SW480 (cell line): ENCODE results near the gene CRMP1.
"Not testable (repeated sequence)": the region's sequence is repeated elsewhere in the genome, so short reads cannot be mapped to it uniquely, and the experiment has no call there.

ENCODE experiments used
- DNase-seq: peaks from one replicate; pipeline ENCODE4 v3.0.0-alpha.2; 2016; ENCODE audit warnings: low spot score

CRMP1 gene

DNA sequence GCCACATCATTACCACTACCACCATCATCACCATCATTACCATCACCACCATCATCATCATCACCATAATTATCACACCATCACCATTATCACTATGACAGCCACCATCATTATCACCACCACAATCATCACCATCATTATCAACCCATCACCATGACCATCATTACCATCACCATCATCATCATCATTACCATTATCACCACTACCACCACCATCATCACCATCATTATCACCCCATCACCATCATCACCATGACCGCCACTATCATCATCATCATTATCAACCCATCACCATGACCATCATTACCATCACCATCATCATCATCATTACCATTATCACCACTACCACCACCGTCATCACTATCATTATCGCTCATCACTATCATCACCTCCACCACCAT, 36.5 kb downstream of the CRMP1 start:
- DNase-seq = not testable (repeated sequence)

- DNase-seq = no peak
Measured at GRCh38 chr4:5854929-5855328, 38.0 kb downstream of the CRMP1 start.

DNA sequence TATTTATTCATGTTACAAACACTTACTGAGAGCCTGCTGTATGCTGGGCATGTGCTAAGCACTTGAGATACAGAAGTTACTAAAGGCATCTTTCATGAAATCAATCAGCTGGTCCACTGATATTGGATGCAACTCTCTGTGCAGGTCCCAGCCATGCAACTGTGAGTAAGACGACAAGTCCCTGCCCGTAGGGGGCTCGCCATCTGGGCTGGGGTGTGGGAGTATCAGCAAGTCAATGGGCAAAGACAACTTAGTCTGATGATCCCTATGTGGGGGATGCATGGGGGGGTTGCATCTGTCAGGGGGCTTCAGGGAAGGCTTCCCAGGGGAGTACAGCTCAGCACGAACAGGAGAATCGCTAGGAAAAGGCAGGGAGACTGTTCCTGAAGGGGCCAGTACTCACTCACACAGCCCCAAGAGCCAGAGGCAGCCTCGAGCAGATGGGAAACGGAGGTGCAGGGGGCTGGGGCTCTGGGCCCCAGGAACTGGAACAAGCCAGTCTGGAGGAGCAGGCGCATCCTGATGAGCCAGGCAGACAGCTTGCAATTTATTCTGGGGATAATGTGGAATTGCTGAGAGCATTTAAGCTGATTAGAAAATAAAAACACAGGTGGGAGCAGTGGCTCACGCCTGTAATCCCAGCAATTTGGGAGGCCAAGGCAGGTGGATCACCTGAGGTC, 40.2 kb downstream of the CRMP1 start:
- no peak for DNase-seq

DNA sequence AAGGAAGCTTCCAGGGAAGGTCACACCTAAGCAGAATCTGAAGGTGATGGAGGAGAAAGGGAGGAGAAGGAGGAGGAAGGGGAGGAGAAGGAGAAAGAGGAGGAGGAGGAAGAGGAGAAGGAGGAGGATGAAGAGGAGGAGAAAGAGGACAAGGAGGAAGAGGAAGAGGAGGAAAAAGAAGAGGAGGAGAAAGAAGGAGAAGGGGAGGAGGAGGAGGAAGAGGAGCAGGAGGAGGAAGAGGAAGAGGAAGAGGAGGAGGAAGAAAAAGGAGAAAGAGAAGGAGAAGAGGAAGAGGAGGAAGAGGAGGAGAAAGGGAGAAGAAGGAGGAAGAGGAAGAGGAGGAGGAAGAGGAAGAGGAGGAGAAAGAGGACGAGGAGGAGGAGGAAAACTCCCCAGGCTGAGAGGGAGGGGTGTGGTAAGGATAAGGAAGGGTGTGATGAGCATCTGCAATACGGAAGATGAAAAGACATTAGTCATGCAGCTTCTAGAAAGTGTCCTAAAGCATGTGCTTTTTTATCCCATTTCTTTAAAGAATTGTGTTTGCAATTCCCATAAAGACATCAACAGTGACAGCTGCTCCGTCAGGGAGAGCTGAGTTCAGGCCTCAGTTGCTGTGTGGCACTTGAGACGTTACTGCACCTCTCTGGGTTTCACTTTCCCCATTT, 41.1 kb downstream of the CRMP1 start:
- no peak for DNase-seq

GRCh38 chr4:5845035-5845905, 47.6 kb downstream of the CRMP1 start:
- no peak for DNase-seq

DNA sequence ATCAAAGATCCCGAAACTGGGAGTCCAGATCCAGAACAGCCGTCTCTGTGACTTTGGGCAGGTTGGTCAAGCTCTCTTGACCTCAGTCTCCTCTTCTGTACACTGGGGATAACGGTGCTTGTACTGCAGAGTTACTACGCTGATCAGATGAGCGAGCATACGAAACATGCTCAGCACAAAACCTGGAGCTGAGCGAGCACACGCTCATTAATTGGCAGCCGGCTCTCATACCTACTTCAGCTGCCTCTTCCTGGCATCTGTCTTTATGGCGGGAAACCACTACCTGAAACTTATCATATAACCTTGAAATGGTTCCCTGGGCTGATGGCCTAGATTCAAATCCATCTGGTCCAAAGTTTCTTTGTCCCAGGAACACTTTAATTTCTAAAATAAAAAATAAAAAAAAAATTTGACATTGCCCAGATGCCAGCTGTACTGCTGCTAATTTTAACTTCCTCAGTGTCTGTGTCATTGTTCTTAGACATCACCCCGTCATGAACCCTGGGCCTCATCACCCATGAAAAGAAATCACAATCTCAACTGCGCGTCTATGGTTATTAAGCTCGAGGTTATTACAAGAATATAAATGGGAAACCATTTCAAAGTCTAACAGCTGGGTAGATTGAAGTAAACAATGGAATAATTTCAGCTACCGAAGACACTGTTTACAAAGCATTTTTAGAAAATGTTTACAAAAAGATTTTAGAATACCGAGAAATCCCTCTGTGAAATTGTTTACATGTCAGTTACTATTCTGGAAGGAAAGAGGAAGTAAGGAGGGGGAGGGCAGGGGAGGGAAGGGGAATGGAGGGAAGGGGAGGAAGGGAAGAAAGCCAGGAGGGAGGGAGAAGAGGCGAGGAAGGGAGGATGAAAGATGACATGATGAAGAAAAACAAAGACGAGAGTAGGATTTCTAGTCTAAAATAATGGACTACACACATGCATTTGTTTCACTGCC, 49.0 kb downstream of the CRMP1 start:
- DNase-seq = no peak

DNA sequence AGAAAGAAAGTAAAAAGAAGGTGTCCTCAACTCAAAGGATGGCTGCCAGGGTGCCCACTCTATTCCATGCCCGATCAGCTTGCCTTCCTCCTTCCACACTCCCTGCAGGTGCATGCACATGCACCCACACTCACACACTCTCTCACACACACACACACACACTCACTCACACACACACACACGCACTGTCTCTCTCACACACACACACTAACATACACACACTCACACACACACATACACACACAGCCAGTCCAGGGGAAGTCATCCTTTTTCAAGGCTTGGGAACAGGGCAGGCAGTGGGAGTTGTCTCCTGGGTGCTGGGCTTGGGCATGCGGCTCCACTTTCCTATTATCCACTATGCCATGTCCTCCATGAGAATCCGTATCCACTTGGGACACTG, 50.4 kb downstream of the CRMP1 start:
- no peak for DNase-seq

GRCh38 chr4:5839751-5840674, 52.9 kb downstream of the CRMP1 start:
- no peak for DNase-seq

DNA sequence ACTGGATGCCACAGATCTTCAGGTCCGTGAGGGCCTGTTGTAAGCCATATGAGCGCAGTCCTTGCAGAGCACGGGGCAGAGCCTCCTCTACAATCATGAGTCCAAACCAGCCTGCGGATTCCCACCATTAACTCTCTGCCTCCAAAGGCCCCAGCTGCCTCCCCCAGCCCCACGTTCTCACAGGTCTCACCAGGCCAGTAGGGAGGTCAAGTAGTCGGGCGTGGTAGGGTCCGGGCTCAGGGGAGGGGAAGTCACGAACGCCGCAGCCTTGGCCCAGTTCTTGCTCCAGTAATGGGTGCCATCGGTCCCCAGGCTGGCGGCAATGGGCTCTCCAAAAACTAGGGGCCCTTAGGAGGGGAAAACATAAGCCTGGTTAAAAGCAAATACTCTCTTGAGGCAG, 53.6 kb downstream of the CRMP1 start:
- DNase-seq = no peak

DNA sequence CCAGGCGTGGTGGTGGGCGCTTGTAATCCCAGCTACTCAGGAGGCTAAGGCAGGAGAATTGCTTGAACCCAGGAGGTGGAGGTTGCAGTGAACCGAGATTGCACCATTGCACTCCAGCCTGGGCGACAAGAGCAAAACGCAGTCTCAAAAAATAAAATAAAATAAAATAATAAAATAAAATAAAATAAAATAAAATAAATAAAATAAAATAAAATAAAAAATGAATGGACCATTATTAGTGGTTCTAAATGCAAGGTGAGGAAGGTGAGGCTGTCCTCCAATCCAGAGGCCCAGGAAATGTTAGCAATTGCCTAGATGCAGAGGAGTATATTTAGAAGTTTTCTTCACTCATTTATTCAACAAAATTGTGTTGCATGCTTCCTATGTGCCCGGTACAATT, 55.4 kb downstream of the CRMP1 start:
- DNase-seq = not testable (repeated sequence)

DNA sequence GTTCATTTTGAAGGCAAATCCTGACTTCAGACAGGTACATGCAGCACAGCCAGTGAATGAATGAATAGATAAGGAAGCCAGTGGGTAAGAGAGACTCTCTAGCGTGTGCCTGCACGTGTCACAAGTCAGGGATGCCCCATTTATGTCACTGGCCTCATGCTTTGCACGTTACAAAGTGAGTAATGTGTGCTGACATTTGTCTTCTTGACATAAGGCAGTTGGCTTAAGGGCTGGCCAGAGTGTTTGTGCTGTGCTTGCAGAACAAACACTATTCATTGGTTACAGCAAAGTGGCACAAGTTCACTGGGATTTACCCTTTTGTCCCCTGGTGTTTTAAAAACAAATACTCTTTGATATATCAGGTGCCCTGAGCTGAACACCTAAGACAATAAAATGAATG, 55.9 kb downstream of the CRMP1 start:
- DNase-seq = no peak

GRCh38 chr4:5828005-5828391, 64.9 kb downstream of the CRMP1 start:
- no peak for DNase-seq

GRCh38 chr4:5827108-5828004, 65.5 kb downstream of the CRMP1 start:
- DNase-seq = no peak

- DNase-seq = no peak
Measured at GRCh38 chr4:5826437-5827107, 66.3 kb downstream of the CRMP1 start.

DNA sequence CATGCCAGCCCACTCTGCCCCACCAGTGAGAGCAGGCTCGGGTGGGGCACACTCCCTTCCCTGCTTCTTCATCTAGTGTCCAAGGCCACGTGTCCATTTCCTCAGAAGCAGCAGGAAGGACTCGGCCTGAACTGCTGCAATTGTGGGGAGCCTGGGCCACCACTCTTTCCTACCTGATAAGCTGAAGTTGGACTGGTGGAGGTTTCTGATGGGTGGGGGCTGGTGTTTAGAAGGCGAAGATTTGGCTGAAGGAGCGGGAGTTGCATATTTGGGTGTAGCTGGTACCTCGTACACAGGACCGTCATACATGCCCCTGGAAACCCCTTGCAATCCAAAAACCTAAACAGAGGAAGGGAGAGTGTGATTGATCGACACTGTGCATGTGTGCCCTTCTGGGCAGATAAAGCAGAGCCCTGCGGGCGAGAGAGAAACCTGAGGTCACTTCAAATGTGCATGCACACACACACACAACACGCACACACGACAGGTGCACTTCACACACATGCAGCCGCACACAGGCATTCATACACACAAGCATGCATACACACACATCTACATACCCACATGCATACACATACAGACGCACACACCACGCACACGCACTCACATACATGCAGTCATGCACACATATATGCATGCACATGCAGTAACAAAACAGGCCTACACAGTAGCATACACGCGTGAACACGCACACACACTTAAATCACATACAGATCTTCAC, 67.4 kb downstream of the CRMP1 start:
- no peak for DNase-seq

- DNase-seq = peak; percentile 5
Measured at GRCh38 chr4:5824635-5825034, 68.3 kb downstream of the CRMP1 start.

DNA sequence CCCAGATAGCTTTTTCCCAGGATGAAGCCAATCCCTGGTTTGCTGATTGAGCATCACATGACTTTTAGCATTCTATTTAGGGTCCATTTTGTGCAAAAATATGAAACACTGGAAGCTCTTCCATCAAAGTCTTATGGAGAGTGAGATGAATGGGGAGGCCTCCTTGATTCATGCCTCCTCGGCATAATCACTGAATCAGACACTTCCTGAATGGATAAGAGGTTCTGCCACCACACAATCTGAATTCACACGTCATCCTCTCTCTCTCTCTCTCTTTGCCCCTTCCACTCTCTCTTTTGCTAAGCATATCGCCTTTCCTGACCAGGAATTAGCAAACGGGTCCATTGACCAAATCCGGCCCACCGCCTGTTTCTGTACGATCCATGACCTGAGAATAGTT, 68.7 kb downstream of the CRMP1 start:
- no peak for DNase-seq

DNA sequence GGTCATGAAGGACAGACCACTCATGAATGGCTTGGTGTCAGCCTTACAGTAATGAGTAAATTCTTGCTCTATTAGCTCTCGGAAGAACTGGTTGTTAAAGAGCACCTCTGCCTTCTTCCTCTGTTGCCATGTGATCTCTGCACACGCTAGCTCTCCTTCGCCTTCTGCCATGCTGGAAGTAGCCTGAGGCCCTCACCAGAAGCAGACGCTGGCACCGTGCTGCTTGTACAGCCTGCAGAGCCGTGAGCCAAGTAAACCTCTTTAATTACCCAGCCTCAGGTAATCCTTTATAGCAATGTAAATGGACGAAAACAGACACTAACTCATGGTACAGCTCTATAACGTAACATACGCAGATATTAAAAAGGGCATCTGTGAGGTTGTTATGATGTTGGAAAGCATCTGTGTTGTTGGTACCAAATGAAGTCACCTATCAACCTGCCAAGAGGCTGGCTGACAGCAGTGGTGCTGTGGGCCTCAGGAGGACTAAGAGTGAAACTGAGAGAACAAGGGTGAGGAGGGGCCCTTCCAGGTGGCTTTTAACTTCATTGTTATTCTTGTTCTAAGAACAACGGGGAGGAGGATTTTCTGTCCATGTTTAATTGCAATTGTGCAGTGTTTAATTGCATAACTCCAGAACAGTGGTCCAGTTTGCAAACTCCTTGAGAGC, 69.2 kb downstream of the CRMP1 start:
- DNase-seq = no peak
